ENCODE data around the gene SEL1L3.

The SEL1L3 gene

GRCh38 chr4:25818371-25818871, 44.4 kb downstream of the SEL1L3 start:
- no peak for DNase-seq
- H3K36me3 ChIP-seq = peaks cover 26% of the 10 kb centered on the region
- TF ChIP-seq CTCF (IDR thresholded peaks at IDR 0.05; ENCODE audit: low read depth, low read length) = no peak

GRCh38 chr4:25817059-25817681, 45.6 kb downstream of the SEL1L3 start:
- Histone ChIP-seq H3K4me3 (ENCODE audit: low read depth, low read length) (no peak overlapping the region), H3K9me3 (ENCODE audit: severe bottlenecking) (no peaks in the 10 kb centered on the region), H3K27me3 (ENCODE audit: insufficient read depth, low read depth, severe bottlenecking) (no peaks in the 10 kb centered on the region), H3K36me3 (peaks cover 26% of the 10 kb centered on the region), H3K27ac (no peak overlapping the region)
- DNase-seq = no peak
- TF ChIP-seq CTCF (IDR thresholded peaks at IDR 0.05; ENCODE audit: low read depth, low read length) = no peak

More at GRCh38 chr4:25818371-25818871, 44.4 kb downstream of the SEL1L3 start:
- Histone ChIP-seq H3K9me3 (ENCODE audit: severe bottlenecking) (no peaks in the 10 kb centered on the region), H3K4me3 (ENCODE audit: low read depth, low read length) (no peak overlapping the region), H3K27me3 (ENCODE audit: insufficient read depth, low read depth, severe bottlenecking) (no peaks in the 10 kb centered on the region), H3K27ac (no peak overlapping the region)

- Histone ChIP-seq H3K27ac (no peak overlapping the region), H3K27me3 (ENCODE audit: insufficient read depth, low read depth, severe bottlenecking) (no peaks in the 10 kb centered on the region), H3K36me3 (peaks cover 26% of the 10 kb centered on the region), H3K9me3 (ENCODE audit: severe bottlenecking) (no peaks in the 10 kb centered on the region), H3K4me3 (ENCODE audit: low read depth, low read length) (no peak overlapping the region)
- DNase-seq = no peak
- no peak for TF ChIP-seq CTCF (IDR thresholded peaks at IDR 0.05; ENCODE audit: low read depth, low read length)
Measured at GRCh38 chr4:25816591-25817058, 46.2 kb downstream of the SEL1L3 start.

GRCh38 chr4:25815586-25815985, 47.2 kb downstream of the SEL1L3 start:
- TF ChIP-seq CTCF (IDR thresholded peaks at IDR 0.05; ENCODE audit: low read depth, low read length) = no peak
- Histone ChIP-seq H3K27ac (no peak overlapping the region), H3K36me3 (peaks cover 31% of the 10 kb centered on the region), H3K4me3 (ENCODE audit: low read depth, low read length) (no peak overlapping the region), H3K9me3 (ENCODE audit: severe bottlenecking) (no peaks in the 10 kb centered on the region), H3K27me3 (ENCODE audit: insufficient read depth, low read depth, severe bottlenecking) (no peaks in the 10 kb centered on the region)
- no peak for DNase-seq

- no peak overlapping the region for H3K4me3 ChIP-seq (ENCODE audit: low read depth, low read length)
- no peak for DNase-seq
- H3K36me3 ChIP-seq = peaks cover 21% of the 10 kb centered on the region
- H3K9me3 ChIP-seq (ENCODE audit: severe bottlenecking) = no peaks in the 10 kb centered on the region
- H3K27ac ChIP-seq = no peak overlapping the region
- no peaks in the 10 kb centered on the region for H3K27me3 ChIP-seq (ENCODE audit: insufficient read depth, low read depth, severe bottlenecking)
- TF ChIP-seq CTCF (IDR thresholded peaks at IDR 0.05; ENCODE audit: low read depth, low read length) = no peak
Measured at GRCh38 chr4:25814301-25815136, 48.3 kb downstream of the SEL1L3 start.

Data from WERI-Rb-1 (cell line).